HG02885 (cell line): ENCODE results near the gene NHSL2.
A peak's percentile ranks its signal among the peaks of the same experiment; 100 is the strongest.

ENCODE experiments used
- ATAC-seq: cut with Tn5 transposase; IDR thresholded peaks from one replicate; pipeline ENCODE4 v1.9.1; 2021; ENCODE audit warnings: mild to moderate bottlenecking; ENCODE audit not compliant: unreplicated experiment, poor library complexity

NHSL2 gene

GRCh38 chrX:72124540-72125201 lies 214.0 kb downstream of the NHSL2 start:
- ATAC-seq = no peak

GRCh38 chrX:72125331-72126047 lies 214.8 kb downstream of the NHSL2 start:
- ATAC-seq = no peak

GRCh38 chrX:72126048-72126415 lies 215.4 kb downstream of the NHSL2 start:
- no peak for ATAC-seq

- ATAC-seq = peak; percentile 81
Observed at GRCh38 chrX:72126539-72127140, 216.0 kb downstream of the NHSL2 start.

- ATAC-seq = no peak
Observed at GRCh38 chrX:72127332-72127731, 216.7 kb downstream of the NHSL2 start.

GRCh38 chrX:72128183-72128834 lies 217.7 kb downstream of the NHSL2 start:
- ATAC-seq = no peak

- ATAC-seq = no peak
Observed at GRCh38 chrX:72128881-72129280, 218.2 kb downstream of the NHSL2 start.

GRCh38 chrX:72129661-72130060 lies 219.0 kb downstream of the NHSL2 start:
- no peak for ATAC-seq

GRCh38 chrX:72130156-72130761 lies 219.6 kb downstream of the NHSL2 start:
- no peak for ATAC-seq

GRCh38 chrX:72130762-72131250 lies 220.2 kb downstream of the NHSL2 start:
- ATAC-seq = no peak

- ATAC-seq = peak; percentile 68
Observed at GRCh38 chrX:72131317-72132294, 221.0 kb downstream of the NHSL2 start, which contains the start of gene RTL5. Gene RTL5 (minus strand): TSS chrX:72131915.

GRCh38 chrX:72132456-72132855 lies 221.8 kb downstream of the NHSL2 start:
- no peak for ATAC-seq

GRCh38 chrX:72133851-72134546 lies 223.4 kb downstream of the NHSL2 start:
- ATAC-seq = no peak

GRCh38 chrX:72137846-72138495 lies 227.3 kb downstream of the NHSL2 start:
- ATAC-seq = no peak

GRCh38 chrX:72139538-72139937 lies 228.9 kb downstream of the NHSL2 start:
- ATAC-seq = no peak

GRCh38 chrX:72141372-72142004 lies 230.8 kb downstream of the NHSL2 start:
- ATAC-seq = peak; percentile 76

- no peak for ATAC-seq
Observed at GRCh38 chrX:72142094-72142793, 231.6 kb downstream of the NHSL2 start.
